ENCODE results near the gene NRCAM. TPM values are rescaled to one million over a fixed set of nuclear protein-coding genes. Genes with fewer than 3 reads are reported as not detected.
A peak's percentile ranks its signal among the peaks of the same experiment; 100 is the strongest.

Gene NRCAM
- total and polyA plus RNA-seq, 2 of the 13 experiments (the other 11 are each of a cell fraction or from before 2014, with no cell fraction given), result 0.31 to 0.33 TPM

- TF ChIP-seq CREBL2 (CRISPR knock-in tag; IDR thresholded peaks at IDR 0.05; ENCODE audit: borderline replicate concordance), result no peak
- TF ChIP-seq, protein P1, sequence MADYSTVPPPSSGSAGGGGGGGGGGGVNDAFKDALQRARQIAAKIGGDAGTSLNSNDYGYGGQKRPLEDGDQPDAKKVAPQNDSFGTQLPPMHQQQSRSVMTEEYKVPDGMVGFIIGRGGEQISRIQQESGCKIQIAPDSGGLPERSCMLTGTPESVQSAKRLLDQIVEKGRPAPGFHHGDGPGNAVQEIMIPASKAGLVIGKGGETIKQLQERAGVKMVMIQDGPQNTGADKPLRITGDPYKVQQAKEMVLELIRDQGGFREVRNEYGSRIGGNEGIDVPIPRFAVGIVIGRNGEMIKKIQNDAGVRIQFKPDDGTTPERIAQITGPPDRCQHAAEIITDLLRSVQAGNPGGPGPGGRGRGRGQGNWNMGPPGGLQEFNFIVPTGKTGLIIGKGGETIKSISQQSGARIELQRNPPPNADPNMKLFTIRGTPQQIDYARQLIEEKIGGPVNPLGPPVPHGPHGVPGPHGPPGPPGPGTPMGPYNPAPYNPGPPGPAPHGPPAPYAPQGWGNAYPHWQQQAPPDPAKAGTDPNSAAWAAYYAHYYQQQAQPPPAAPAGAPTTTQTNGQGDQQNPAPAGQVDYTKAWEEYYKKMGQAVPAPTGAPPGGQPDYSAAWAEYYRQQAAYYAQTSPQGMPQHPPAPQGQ (CRISPR knock-in tag; IDR thresholded peaks at IDR 0.05; ENCODE audit: borderline replicate concordance), result no peak
- peak; percentile 79; the same call in 1 of the 2 replicates for TF ChIP-seq RXRA (CRISPR knock-in tag; IDR thresholded peaks at IDR 0.05)
- peak; percentile 62; the same call in 1 of the 2 replicates for TF ChIP-seq ZFP36L1 (CRISPR knock-in tag; IDR thresholded peaks at IDR 0.05)
- TF ChIP-seq ZNF549 (CRISPR knock-in tag; IDR thresholded peaks at IDR 0.05), result no peak
- TF ChIP-seq MBD4 (IDR thresholded peaks at IDR 0.05; ENCODE audit: borderline replicate concordance, low read length), result no peak
- TF ChIP-seq ATF4 (CRISPR knock-in tag; IDR thresholded peaks at IDR 0.05), result peak in 1 of 2 experiments; percentile 54; a peak in 1 of 4 replicates
- TF ChIP-seq MEIS1 (CRISPR knock-in tag; IDR thresholded peaks at IDR 0.05; ENCODE audit: borderline replicate concordance), result peak; percentile 50; the same call in 1 of the 2 replicates
- peak; percentile 39; the same call in 1 of the 2 replicates for TF ChIP-seq ISL2 (CRISPR knock-in tag; IDR thresholded peaks at IDR 0.05)
- no peak for TF ChIP-seq ZNF20 (CRISPR knock-in tag; IDR thresholded peaks at IDR 0.05)
- no peak for TF ChIP-seq HIVEP1 (CRISPR knock-in tag; IDR thresholded peaks at IDR 0.05)
- no peak for TF ChIP-seq IRX3 (CRISPR knock-in tag; IDR thresholded peaks at IDR 0.05; ENCODE audit: borderline replicate concordance, low read depth)
- no peak for TF ChIP-seq TGIF2 (CRISPR knock-in tag; IDR thresholded peaks at IDR 0.05)
- no peak for TF ChIP-seq AHR (CRISPR knock-in tag; IDR thresholded peaks at IDR 0.05)
- no peak for TF ChIP-seq CCAR2 (optimal IDR thresholded peaks at IDR 0.05; ENCODE audit: low read depth, low read length)
- TF ChIP-seq EED (CRISPR knock-in tag; IDR thresholded peaks at IDR 0.05), result no peak
- TF ChIP-seq KDM1A (CRISPR knock-in tag; IDR thresholded peaks at IDR 0.05), result peak; percentile 68; the same call in 1 of the 2 replicates
- peak in 1 of 2 experiments; percentile 67; a peak in 1 of 4 replicates for TF ChIP-seq KLF16 (CRISPR knock-in tag; IDR thresholded peaks at IDR 0.05)
- no peak for TF ChIP-seq ARHGAP35 (CRISPR knock-in tag; IDR thresholded peaks at IDR 0.05; ENCODE audit: borderline replicate concordance)
- TF ChIP-seq, protein P2, sequence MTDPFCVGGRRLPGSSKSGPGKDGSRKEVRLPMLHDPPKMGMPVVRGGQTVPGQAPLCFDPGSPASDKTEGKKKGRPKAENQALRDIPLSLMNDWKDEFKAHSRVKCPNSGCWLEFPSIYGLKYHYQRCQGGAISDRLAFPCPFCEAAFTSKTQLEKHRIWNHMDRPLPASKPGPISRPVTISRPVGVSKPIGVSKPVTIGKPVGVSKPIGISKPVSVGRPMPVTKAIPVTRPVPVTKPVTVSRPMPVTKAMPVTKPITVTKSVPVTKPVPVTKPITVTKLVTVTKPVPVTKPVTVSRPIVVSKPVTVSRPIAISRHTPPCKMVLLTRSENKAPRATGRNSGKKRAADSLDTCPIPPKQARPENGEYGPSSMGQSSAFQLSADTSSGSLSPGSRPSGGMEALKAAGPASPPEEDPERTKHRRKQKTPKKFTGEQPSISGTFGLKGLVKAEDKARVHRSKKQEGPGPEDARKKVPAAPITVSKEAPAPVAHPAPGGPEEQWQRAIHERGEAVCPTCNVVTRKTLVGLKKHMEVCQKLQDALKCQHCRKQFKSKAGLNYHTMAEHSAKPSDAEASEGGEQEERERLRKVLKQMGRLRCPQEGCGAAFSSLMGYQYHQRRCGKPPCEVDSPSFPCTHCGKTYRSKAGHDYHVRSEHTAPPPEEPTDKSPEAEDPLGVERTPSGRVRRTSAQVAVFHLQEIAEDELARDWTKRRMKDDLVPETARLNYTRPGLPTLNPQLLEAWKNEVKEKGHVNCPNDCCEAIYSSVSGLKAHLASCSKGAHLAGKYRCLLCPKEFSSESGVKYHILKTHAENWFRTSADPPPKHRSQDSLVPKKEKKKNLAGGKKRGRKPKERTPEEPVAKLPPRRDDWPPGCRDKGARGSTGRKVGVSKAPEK (CRISPR knock-in tag; IDR thresholded peaks at IDR 0.05; ENCODE audit: borderline replicate concordance), result no peak
- TF ChIP-seq, protein P3, sequence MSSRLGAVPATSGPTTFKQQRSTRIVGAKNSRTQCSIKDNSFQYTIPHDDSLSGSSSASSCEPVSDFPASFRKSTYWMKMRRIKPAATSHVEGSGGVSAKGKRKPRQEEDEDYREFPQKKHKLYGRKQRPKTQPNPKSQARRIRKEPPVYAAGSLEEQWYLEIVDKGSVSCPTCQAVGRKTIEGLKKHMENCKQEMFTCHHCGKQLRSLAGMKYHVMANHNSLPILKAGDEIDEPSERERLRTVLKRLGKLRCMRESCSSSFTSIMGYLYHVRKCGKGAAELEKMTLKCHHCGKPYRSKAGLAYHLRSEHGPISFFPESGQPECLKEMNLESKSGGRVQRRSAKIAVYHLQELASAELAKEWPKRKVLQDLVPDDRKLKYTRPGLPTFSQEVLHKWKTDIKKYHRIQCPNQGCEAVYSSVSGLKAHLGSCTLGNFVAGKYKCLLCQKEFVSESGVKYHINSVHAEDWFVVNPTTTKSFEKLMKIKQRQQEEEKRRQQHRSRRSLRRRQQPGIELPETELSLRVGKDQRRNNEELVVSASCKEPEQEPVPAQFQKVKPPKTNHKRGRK (CRISPR knock-in tag; IDR thresholded peaks at IDR 0.05), result no peak
- TF ChIP-seq SOX5 (CRISPR knock-in tag; IDR thresholded peaks at IDR 0.05; ENCODE audit: borderline replicate concordance), result peak; percentile 82
- TF ChIP-seq ZNF891 (CRISPR knock-in tag; IDR thresholded peaks at IDR 0.05), result no peak
- TF ChIP-seq MTF1 (CRISPR knock-in tag; IDR thresholded peaks at IDR 0.05), result no peak
- peak; percentile 76 for TF ChIP-seq PPARG (CRISPR knock-in tag; conservative IDR thresholded peaks at IDR 0.05)
These were observed 97.7 kb downstream of the NRCAM start (continued) for GRCh38 chr7:108358553-108358952.

Data from HepG2 (cell line).